Body of pancreas (tissue), 4 donors: ENCODE measurements around the gene PCDH9. TPM values are rescaled to one million over a fixed set of nuclear protein-coding genes. Genes with fewer than 3 reads are reported as not detected.

Source experiments
- ATAC-seq: fragments of 150-250 bp; one replicate; pipeline ENCODE4 v1.9.1; 2016
- DNase-seq, 4 donors: peaks; one replicate each; pipeline ENCODE4 v3.0.0-alpha.2; 2019
- H3K27ac ChIP-seq, 4 donors: fragments of 200-600 bp; sonication (generic); 1 replicate in 3 of 4; 2 replicates in 1 of 4; pipeline versions ENCODE4 v1.5.1 to v1.6.1; 2016 to 2019; ENCODE audit warnings: mild to moderate bottlenecking in 1 of 4, mixed read lengths in 1 of 4, moderate library complexity in 1 of 4
- H3K27me3 ChIP-seq, 2 donors: fragments of 200-600 bp; sonication (generic); one replicate each; pipeline ENCODE4 v1.6.0; 2016; ENCODE audit warnings: mild to moderate bottlenecking in 1 of 2
- H3K36me3 ChIP-seq, 2 donors: fragments of 200-600 bp; sonication (generic); replicated peaks in 1 of 2; 2 replicates each; pipeline ENCODE4 v1.5.1; 2016; ENCODE audit warnings: low read depth in 2 of 2; ENCODE audit not compliant: insufficient read depth in 1 of 2
- H3K4me1 ChIP-seq: fragments of 200-600 bp; sonication (generic); one replicate; pipeline ENCODE4 v1.6.0; 2016
- H3K4me3 ChIP-seq, 2 donors: fragments of 200-600 bp; sonication (generic); 1 replicate in 1 of 2; 2 replicates in 1 of 2; pipeline ENCODE4 v1.5.1; 2016 to 2019
- H3K9me3 ChIP-seq, 3 donors: fragments of 200-600 bp; sonication (generic); 1 replicate in 2 of 3; 2 replicates in 1 of 3; pipeline ENCODE4 v1.5.1; 2016
- POLR2A ChIP-seq, 3 donors: fragments of 450-650 bp; IDR thresholded peaks; one replicate each; pipeline ENCODE4 v1.6.1; 2016; ENCODE audit warnings: antibody characterized with exemption in 3 of 3, mild to moderate bottlenecking in 2 of 3
- WGBS, 2 donors: methylation state at CpG; one replicate each; pipeline ENCODE4 v1.1.5; 2017; 5-methylcytosine and 5-hydroxymethylcytosine counted together
- intact Hi-C: fragments of 100-400 bp; cut with DNase I; formaldehyde crosslinking; loops from one replicate; pipeline ENCODE4 v1.15.1; 2023
- total RNA-seq, 2 donors: library from RNA; depleted of rRNA; stranded (reverse); fragments of >200 nt; gene quantifications; one replicate each; pipeline ENCODE4 v1.1.0, GENCODE V29; 2016
- TF ChIP-seq, protein P1 (sequence below), 7 experiments: fragments of 450-650 bp in 4 of 7; fragments of 200-600 bp in 3 of 7; sonication (generic) in 3 of 7; IDR thresholded peaks; one replicate each; pipeline ENCODE4 v1.5.1; 2016 to 2019; ENCODE audit warnings: antibody characterized with exemption in 7 of 7

PCDH9 gene
- total RNA-seq, 2 donors from 2014 or later, result 3.6 to 3.9 TPM

DNA sequence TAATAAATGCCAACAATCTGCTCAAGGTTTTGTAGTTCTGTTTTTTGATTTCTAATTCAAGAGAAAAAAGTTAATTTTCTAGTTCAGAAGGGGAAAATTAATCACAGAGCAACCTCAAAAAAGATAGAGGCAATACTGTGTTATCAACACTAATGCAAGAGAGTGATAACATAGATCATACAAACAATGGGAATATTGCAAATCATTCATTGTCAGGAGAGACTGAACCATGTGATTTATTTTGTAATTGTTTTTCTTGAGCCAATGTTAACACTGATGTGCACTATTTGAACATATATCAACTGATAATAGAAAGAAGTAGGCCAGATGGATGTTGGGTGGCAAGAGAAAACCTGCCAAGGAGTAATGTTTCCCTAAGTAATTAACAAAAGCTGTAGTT, 19.9 kb downstream of the PCDH9 start:
- Histone ChIP-seq H3K27ac (no peak overlapping the region), H3K4me1 (no peaks in the 10 kb centered on the region), H3K27me3 (peaks cover 0 to 6% of the 10 kb centered on the region in 2 donors), H3K9me3 (no peaks in the 10 kb centered on the region), H3K4me3 (no peak overlapping the region), H3K36me3 (no peaks in the 10 kb centered on the region)
- intact Hi-C loops, result no loop called here
- ATAC-seq, result no peak
- no peak for TF ChIP-seq POLR2A (IDR thresholded peaks at IDR 0.05)
- TF ChIP-seq, protein P1, sequence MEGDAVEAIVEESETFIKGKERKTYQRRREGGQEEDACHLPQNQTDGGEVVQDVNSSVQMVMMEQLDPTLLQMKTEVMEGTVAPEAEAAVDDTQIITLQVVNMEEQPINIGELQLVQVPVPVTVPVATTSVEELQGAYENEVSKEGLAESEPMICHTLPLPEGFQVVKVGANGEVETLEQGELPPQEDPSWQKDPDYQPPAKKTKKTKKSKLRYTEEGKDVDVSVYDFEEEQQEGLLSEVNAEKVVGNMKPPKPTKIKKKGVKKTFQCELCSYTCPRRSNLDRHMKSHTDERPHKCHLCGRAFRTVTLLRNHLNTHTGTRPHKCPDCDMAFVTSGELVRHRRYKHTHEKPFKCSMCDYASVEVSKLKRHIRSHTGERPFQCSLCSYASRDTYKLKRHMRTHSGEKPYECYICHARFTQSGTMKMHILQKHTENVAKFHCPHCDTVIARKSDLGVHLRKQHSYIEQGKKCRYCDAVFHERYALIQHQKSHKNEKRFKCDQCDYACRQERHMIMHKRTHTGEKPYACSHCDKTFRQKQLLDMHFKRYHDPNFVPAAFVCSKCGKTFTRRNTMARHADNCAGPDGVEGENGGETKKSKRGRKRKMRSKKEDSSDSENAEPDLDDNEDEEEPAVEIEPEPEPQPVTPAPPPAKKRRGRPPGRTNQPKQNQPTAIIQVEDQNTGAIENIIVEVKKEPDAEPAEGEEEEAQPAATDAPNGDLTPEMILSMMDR (IDR thresholded peaks at IDR 0.05), result no peak
- DNase-seq, result no peak

DNA sequence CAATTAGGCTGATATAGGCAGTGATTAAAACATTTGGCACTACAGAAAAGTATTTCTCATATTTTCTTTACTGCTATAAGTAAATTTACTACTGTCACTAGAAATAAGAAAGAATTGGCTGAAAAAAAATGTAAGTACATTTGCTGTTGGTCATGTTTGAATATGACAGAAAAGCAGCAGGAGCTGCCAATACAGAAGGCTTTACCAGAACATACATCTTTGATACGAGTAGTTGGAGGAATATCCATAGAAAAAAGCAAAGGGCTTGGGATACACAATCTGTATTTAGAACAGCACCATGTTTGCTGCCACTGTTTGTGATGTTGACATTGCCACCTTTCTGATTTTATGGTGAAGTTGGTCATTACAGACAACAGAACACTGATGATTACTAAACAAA, 21.6 kb downstream of the PCDH9 start:
- Histone ChIP-seq H3K4me3 (no peak overlapping the region), H3K27ac (no peak overlapping the region), H3K4me1 (no peaks in the 10 kb centered on the region), H3K9me3 (no peaks in the 10 kb centered on the region), H3K36me3 (no peaks in the 10 kb centered on the region), H3K27me3 (peaks cover 0 to 6% of the 10 kb centered on the region in 2 donors)
- 40 to 67% methylated on average over 1 of the region's 1 CpG for WGBS, 2 donors
- no peak for TF ChIP-seq POLR2A (IDR thresholded peaks at IDR 0.05)
- TF ChIP-seq, protein P1 (IDR thresholded peaks at IDR 0.05), result no peak
- ATAC-seq, result no peak
- DNase-seq, result no peak
- intact Hi-C loops, result no loop called here

DNA sequence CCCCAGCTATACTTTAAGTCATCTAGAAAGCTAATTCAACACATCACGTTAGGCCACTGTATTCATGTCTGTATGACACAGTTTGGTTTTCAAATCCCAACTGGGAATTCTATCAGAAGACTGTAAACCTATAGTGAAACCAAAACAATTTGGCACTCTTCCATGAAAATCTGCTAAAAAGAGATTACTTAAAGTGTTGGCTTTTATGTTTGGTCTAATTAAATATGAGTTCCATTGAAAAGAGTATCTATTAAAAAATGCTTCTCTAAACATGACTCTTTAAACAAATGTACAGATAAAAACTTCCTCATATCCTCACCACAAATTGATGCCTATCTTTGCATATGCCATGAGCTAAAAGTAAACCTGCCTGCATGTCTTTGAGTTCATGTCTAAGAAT, 25.4 kb downstream of the PCDH9 start:
- Histone ChIP-seq H3K9me3 (no peaks in the 10 kb centered on the region), H3K36me3 (no peaks in the 10 kb centered on the region), H3K4me3 (no peak overlapping the region), H3K27me3 (no peaks in the 10 kb centered on the region), H3K4me1 (no peaks in the 10 kb centered on the region), H3K27ac (no peak overlapping the region)
- WGBS, 2 donors, result 67 to 74% methylated on average over 1 of the region's 1 CpG
- DNase-seq, result no peak
- intact Hi-C loops, result no loop called here
- ATAC-seq, result no peak
- TF ChIP-seq, protein P1 (IDR thresholded peaks at IDR 0.05), result no peak
- no peak for TF ChIP-seq POLR2A (IDR thresholded peaks at IDR 0.05)

GRCh38 chr13:67200605-67201004, 29.5 kb downstream of the PCDH9 start:
- Histone ChIP-seq H3K27me3 (no peaks in the 10 kb centered on the region), H3K27ac (no peak overlapping the region), H3K4me3 (no peak overlapping the region), H3K4me1 (no peaks in the 10 kb centered on the region), H3K9me3 (no peaks in the 10 kb centered on the region), H3K36me3 (no peaks in the 10 kb centered on the region)
- intact Hi-C loops, result no loop called here
- ATAC-seq (no peak), DNase-seq (no peak)
- WGBS, 2 donors, result 54 to 55% methylated on average over 4 of the region's 4 CpGs
- TF ChIP-seq, protein P1 (IDR thresholded peaks at IDR 0.05), result no peak
- no peak for TF ChIP-seq POLR2A (IDR thresholded peaks at IDR 0.05)

DNA sequence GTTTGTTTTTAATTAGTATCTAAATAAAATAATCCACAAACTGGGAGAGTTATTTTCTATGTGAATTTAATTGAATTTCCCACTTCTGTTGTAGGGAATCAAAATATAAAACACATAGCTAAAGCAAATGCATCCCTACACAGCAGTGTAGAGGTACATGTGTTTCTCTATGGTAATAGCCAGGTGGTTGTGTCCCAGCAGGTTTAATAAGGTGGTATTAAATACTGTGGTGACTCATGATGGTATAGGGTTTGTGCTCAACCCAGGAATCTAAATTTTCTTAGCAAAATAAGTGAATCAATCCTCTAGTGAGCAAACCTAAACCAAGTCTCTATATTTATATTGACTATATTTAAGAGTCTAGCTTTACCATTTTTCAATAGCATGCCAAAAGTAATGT, 30.0 kb downstream of the PCDH9 start:
- Histone ChIP-seq H3K27ac (no peak overlapping the region), H3K27me3 (no peaks in the 10 kb centered on the region), H3K36me3 (no peaks in the 10 kb centered on the region), H3K4me3 (no peak overlapping the region), H3K9me3 (no peaks in the 10 kb centered on the region), H3K4me1 (no peaks in the 10 kb centered on the region)
- TF ChIP-seq, protein P1 (IDR thresholded peaks at IDR 0.05), result no peak
- DNase-seq, result no peak
- ATAC-seq, result no peak
- intact Hi-C loops, result no loop called here
